DMS153 (cell line): Measurements from ENCODE around the gene GYG2.

ENCODE experiments used
- DNase-seq: peaks from one replicate; lab custom pipeline; 2025; lab: John Stamatoyannopoulos, UW

Gene GYG2

GRCh38 chrX:2817036-2817435 is 11.7 kb upstream of the GYG2 start:
- DNase-seq: no peak

DNA sequence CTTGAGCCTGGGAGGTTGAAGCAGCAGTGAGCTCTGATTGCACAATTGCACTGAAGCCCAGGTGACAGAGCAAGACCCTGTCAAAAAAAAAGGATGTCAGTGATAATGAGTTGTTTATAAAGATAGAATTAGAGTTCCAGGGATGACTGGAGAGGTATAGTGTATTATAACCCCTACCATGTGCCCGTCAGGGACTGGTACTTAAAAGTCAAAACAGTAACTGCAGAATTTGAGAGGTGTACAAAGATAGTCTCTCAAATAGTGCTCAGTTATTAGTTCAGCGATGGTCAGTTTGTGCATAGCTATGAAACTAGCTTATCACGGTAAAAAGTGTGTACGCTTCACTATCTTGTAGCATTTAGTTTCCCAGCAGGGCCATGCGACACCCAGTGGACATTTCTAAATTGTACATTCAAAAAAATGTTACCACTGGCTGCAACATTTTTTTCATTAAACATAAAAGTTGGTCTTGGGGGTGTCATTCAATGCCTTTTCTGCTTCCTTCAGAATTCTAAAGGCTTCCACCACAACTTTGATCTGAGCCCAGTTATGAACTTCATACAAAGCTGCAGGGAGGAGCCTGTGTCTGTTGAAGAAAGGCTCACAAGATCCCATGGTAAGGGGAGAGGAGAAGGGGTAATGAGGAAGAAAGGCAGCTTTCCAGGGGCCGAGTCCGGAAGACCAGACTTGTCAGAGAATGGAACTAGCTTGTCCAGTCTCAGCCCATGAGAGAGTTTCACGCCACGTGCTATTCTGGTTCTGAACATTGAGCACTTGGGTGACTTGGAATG is 9.2 kb upstream of the GYG2 start:
- DNase-seq: no peak

GRCh38 chrX:2820136-2820771 is 8.5 kb upstream of the GYG2 start:
- no peak for DNase-seq

- DNase-seq: no peak
Measured at GRCh38 chrX:2823795-2824386, 4.8 kb upstream of the GYG2 start.

- no peak for DNase-seq
Measured at GRCh38 chrX:2824886-2825285, 3.8 kb upstream of the GYG2 start.

- no peak for DNase-seq
Measured at GRCh38 chrX:2828959-2829411, 255 bp downstream of the GYG2 start.

DNA sequence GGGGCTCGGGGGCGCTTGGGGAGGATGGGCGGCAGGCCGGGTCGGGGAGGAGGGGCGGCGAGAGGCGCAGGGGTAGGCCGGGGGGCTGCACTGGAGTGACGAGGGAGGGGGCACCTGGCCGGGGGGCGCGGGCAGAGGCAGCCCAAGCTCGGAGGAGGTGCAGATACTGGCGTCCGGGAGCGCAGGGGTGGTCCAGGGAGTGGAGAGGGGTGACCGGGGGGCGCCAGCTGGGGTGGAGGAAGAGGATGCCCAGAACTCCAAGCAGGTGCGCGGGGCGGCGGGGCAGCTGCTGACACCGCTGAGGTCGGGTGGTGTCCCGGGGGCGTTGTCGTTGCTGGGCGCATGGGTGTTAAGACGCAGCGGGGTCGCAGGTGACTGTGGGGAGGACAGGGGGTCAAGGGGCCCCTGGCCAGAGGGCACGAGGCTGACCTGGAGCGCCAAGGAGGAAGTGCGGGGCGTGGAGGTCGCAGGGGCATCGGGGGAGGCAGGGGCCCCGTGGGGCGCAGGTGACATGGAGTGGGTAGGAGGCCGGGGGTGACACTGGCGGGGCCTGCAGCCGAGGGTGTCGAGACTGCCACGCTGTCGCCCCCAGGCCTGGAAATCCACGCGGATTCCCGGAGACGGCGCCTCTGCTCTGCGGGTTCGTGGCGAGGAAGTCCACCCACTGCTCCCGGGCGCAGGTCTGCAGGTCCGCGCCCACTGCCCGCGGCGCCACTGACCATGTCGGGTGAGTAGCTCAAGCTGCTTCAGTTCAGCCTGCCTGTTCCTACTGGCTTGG is 928 bp downstream of the GYG2 start:
- DNase-seq: no peak

DNA sequence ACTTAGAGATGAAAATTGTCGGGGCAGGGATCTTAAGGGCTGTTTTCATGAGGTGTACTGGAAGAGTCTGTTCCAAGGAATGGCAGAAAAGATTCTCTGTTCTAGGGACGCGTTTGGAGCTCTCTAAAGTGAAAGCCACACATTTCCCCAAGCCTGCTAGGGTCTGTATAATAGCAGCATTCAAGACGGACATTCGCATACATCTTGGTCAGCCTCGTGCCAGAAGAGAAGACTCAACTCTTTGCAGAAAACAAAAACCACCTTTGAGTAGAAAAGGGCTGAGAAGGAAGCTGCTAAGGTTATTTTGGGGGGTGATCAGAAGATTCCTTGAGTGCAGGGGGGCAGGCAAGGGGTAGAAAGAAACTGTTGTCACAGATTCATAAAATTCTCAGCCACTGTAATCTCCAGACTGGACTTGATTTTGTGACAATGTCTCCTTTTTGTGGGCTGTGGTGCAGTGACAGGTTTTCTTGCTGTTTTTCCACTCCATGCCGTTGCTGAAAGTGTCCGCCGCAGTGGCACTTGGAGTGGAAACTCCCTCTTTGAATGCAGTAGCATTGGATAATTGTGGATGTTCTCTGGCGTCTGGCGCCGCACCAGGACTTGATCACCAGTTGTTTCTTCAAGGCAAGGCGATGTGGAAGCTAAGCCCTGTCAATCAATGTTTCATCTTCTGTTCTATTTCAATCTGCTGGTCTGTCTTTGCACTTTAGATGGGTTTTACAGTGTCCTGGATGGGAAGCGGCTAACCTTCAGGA is 2.9 kb downstream of the GYG2 start:
- no peak for DNase-seq

GRCh38 chrX:2837961-2838360 is 9.2 kb downstream of the GYG2 start:
- no peak for DNase-seq

DNA sequence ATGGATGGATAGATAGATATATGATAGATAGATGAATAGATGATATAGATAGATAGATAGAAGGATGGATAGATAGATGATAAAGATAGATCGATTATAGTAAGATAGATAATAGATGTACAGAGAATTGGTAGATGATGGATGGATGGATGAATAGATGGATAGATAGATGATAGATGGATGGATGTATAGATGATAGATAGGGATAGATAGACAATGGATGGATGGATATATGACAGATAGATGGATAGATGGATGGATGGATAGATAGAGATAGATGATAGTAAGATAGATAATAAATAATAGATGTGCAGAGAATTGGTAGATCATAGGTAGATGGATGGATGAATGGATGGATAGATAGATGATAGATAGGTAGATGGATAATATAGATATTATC is 12.2 kb downstream of the GYG2 start:
- no peak for DNase-seq

- DNase-seq: no peak
Measured at GRCh38 chrX:2841537-2841936, 12.8 kb downstream of the GYG2 start.

GRCh38 chrX:2846992-2847391 is 18.3 kb downstream of the GYG2 start:
- no peak for DNase-seq

GRCh38 chrX:2848871-2849301 is 20.2 kb downstream of the GYG2 start:
- DNase-seq: no peak

- no peak for DNase-seq
Measured at GRCh38 chrX:2854918-2855317, 26.2 kb downstream of the GYG2 start.

- no peak for DNase-seq
Measured at GRCh38 chrX:2855761-2856160, 27.0 kb downstream of the GYG2 start.

DNA sequence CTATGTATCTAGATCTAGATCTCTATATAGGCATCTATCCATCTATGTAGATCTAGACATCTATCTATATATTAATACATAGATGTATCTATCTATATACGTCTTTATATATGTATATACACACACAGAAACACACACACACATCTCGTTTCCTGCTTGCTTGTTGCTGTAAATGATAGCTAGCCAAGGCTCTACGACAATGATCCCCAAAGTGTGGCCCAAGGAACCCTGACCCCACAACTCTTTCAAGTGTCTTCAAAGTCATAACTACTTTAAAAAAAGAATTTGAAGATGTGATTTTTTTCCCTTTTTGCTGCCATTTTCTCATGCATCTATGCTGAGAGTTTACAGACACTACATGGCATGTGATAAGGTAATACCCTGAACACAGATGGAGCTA is 28.8 kb downstream of the GYG2 start:
- no peak for DNase-seq

GRCh38 chrX:2859197-2859797 is 30.6 kb downstream of the GYG2 start:
- no peak for DNase-seq

DNA sequence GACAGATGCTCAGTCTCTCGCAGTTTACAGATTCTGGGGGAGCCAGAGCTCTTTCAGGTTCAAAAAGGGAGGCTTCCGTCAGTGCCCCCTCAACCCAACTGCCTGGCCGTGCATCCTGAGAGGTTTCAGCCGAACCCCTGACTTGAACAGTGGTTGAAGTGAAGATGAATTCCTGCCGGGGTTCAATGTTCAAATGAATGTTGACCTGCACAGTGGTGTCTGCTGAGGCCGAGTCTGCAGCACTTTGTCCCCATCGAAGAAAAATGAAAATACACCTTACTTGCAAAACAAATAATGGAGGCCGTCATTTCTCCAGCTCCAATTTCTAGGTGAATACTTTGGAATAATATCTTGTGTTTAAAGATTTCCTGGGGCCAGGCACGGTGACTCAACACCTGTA is 33.7 kb downstream of the GYG2 start:
- no peak for DNase-seq

DNA sequence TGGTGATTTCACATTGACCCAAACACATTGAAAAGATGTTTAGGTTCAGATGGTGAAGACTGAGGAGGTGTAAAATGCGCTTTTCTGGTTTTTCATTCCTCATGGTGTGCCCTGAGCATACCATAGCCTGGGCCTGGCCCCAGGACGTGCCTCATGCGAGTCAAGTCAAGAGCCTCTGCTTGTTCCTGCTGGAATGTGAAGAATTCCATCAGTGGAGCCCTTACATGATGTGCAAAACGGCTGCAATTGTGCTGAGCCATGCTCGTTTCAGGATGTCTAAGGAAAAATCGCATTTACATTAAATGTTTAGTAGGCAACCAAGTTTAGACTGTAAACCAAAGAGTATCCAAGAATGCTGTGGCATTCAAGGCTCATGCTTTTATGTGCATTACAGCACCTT is 34.9 kb downstream of the GYG2 start:
- DNase-seq: no peak

- no peak for DNase-seq
Measured at GRCh38 chrX:2867206-2867605, 38.5 kb downstream of the GYG2 start.

DNA sequence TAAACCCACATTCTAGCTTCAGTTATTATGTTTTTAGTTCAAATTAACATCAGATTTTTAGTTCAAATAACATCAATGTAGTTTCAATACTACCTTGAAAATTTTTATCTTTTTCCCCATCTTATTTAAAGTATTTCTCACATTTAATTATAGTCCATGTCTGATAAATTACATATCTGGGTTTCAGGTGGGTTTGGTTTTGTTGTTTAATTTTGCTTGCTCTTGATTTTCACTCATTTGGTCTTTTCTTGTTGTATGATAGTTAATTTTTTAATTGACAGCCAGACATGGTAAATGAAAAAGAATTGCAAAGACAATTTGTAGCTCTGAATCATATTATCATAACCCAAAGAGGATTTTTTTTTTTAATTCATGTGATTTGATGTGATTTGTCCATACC is 41.9 kb downstream of the GYG2 start:
- DNase-seq: no peak
